ENCODE data around the gene ENTHD1.

- TF ChIP-seq CTCF (IDR thresholded peaks at IDR 0.05), result no peak
- TF ChIP-seq POLR2AphosphoS5 (IDR thresholded peaks at IDR 0.05), result no peak
- TF ChIP-seq POLR2A (IDR thresholded peaks at IDR 0.05), result no peak
Observed at GRCh38 chr22:39773503-39773902, 120.1 kb downstream of the ENTHD1 start.

All from breast epithelium (tissue), 3 donors.